Urinary bladder (tissue), 4 donors: Measurements from ENCODE around the gene OBSL1. TPM values are rescaled to one million over a fixed set of nuclear protein-coding genes. Genes with fewer than 3 reads are reported as not detected.
A peak's percentile ranks its signal among the peaks of the same experiment; 100 is the strongest.

ENCODE experiments used
- DNase-seq: peaks from one replicate; pipeline ENCODE4 v3.0.0-alpha.2; 2015; ENCODE audit errors: extremely low spot score
- H3K27ac ChIP-seq: one replicate; pipeline ENCODE4 v1.5.1; 2013; ENCODE audit warnings: low read depth, mild to moderate bottlenecking, moderate library complexity
- H3K36me3 ChIP-seq: one replicate; pipeline ENCODE4 v1.6.1; 2013; ENCODE audit warnings: mild to moderate bottlenecking, moderate library complexity; ENCODE audit not compliant: insufficient read depth
- H3K4me1 ChIP-seq: one replicate; pipeline ENCODE4 v1.6.1; 2013; ENCODE audit warnings: mild to moderate bottlenecking, moderate library complexity; ENCODE audit not compliant: insufficient read depth
- H3K4me3 ChIP-seq: one replicate; pipeline ENCODE4 v1.5.1; 2013; ENCODE audit warnings: low read depth, low read length
- WGBS: extraction: QIAGEN DNeasy Blood & Tissue Kit; methylation state at CpG from one replicate; pipeline ENCODE4 v1.1.7; 2013; 5-methylcytosine and 5-hydroxymethylcytosine counted together
- polyA plus RNA-seq: library from polyadenylated mRNA; stranded (reverse); fragments of 200-250 nt; gene quantifications from one replicate; pipeline ENCODE4 v1.2.3, GENCODE V29; 2013
- total RNA-seq: library from RNA; depleted of rRNA; stranded (reverse); fragments of >200 nt; gene quantifications from one replicate; pipeline ENCODE4 v1.2.3, GENCODE V29; 2014
- donor health status: healthy with polysubstance abuse.
- donor health status: healthy.

OBSL1 gene
- total and polyA plus RNA-seq, 2 donors = 43.5 to 67.9 TPM

GRCh38 chr2:219609149-219609750 lies 37.9 kb upstream of the OBSL1 start:
- Histone ChIP-seq H3K4me3 (no peak overlapping the region), H3K36me3 (peaks cover 6% of the 10 kb centered on the region), H3K27ac (no peak overlapping the region), H3K4me1 (no peaks in the 10 kb centered on the region)
- DNase-seq = no peak
- 80% methylated on average over 13 of the region's 13 CpGs for WGBS

DNA sequence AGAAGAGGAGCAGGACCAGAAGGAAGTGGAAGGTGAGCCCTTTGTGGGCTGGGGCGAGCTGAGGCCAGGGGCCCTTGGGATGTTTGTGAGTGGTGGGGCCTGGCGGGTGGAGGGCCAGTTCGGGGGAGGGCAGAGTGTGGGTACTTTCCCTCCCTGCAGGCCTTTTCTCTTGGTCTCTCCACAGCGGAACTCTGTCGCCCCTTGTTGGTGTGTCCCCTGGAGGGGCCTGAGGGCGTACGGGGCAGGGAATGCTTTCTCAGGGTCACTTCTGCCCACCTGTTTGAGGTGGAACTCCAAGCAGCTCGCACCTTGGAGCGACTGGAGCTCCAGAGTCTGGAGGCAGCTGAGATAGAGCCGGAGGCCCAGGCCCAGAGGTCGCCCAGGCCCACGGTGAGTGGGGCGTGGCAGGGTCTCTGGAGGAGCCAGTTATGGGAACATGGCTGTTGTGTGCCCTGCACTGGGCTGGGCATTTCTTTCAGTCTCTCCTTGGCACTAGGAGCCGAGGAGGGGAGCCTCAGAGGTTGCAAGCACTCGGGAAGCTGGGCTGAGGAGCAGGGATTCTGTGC lies 37.1 kb upstream of the OBSL1 start:
- Histone ChIP-seq H3K36me3 (peaks cover 6% of the 10 kb centered on the region), H3K4me3 (no peak overlapping the region), H3K27ac (no peak overlapping the region), H3K4me1 (no peaks in the 10 kb centered on the region)
- 94% methylated on average over 15 of the region's 15 CpGs for WGBS
- DNase-seq = no peak

GRCh38 chr2:219607931-219608330 lies 36.6 kb upstream of the OBSL1 start:
- H3K4me1 ChIP-seq = no peaks in the 10 kb centered on the region

GRCh38 chr2:219605607-219605954 lies 34.2 kb upstream of the OBSL1 start:
- Histone ChIP-seq H3K4me1 (no peaks in the 10 kb centered on the region), H3K4me3 (no peak overlapping the region), H3K36me3 (peaks cover 6% of the 10 kb centered on the region), H3K27ac (no peak overlapping the region)
- no peak for DNase-seq
- 90% methylated on average over 6 of the region's 6 CpGs for WGBS

More at GRCh38 chr2:219607931-219608330, 36.6 kb upstream of the OBSL1 start:
- Histone ChIP-seq H3K4me3 (no peak overlapping the region), H3K27ac (no peak overlapping the region), H3K36me3 (peaks cover 6% of the 10 kb centered on the region)
- DNase-seq = no peak
- 92% methylated on average over 15 of the region's 15 CpGs for WGBS

- no peak overlapping the region for H3K27ac ChIP-seq
- peaks cover 6% of the 10 kb centered on the region for H3K36me3 ChIP-seq
- no peaks in the 10 kb centered on the region for H3K4me1 ChIP-seq
- no peak overlapping the region for H3K4me3 ChIP-seq
- 88% methylated on average over 5 of the region's 5 CpGs for WGBS
- DNase-seq = no peak
Measured at GRCh38 chr2:219603771-219604170, 32.4 kb upstream of the OBSL1 start.

DNA sequence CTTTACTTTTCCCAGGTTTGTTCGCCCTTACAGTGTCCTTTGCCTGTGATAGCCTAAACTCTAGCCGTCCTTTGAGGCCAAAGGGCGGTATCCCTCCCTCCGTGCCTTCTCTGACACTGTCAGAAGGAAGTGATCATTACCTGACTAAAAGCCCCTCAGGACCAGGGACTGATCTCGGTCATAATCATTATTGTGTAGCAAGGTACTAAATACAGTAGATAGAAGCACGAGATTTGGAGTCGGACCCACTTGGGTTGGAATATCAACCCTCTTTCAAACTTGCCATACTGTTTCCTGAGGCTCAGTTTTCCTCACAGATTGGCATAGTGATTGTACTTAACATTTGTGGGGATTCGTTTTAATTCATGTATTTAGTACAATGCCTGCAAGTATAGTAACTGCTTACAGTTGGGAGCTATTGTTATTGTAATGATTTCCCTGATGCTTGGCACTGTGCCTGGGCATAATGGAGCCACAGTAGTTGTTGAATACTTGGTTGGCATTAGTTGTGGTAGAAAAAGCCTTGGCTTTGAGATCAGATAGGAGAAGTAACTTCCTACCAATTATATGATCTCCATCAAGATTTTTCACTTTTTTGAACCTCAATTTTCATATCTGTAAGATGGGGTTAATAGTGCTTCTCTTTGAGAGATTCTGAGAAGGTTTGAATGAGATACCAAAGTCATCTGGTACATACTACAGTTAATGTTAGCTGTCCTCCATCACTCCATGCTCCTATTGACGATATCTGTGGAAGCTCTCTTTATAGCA lies 27.2 kb upstream of the OBSL1 start:
- H3K36me3 ChIP-seq = no peaks in the 10 kb centered on the region
- no peaks in the 10 kb centered on the region for H3K4me1 ChIP-seq
- 28% methylated on average over 9 of the region's 9 CpGs for WGBS
- DNase-seq = no peak
- peak overlapping the region; percentile 52 for H3K4me3 ChIP-seq
- H3K27ac ChIP-seq = peak overlapping the region; percentile 59

- peak; percentile 95 for DNase-seq
- Histone ChIP-seq H3K4me3 (peak within 1 kb of the TSS; percentile 52), H3K27ac (peak within 1 kb of the TSS; percentile 73), H3K4me1 (no peaks in the 10 kb centered on the region), H3K36me3 (no peaks in the 10 kb centered on the region)
- WGBS = under 1% methylated on average over 57 of the region's 57 CpGs
Measured at GRCh38 chr2:219597552-219598307, 26.4 kb upstream of the OBSL1 start, which contains the start of gene STK11IP. Gene STK11IP (plus strand): TSS chr2:219597857. CDS start chr2:219598120, 263 bp downstream.

DNA sequence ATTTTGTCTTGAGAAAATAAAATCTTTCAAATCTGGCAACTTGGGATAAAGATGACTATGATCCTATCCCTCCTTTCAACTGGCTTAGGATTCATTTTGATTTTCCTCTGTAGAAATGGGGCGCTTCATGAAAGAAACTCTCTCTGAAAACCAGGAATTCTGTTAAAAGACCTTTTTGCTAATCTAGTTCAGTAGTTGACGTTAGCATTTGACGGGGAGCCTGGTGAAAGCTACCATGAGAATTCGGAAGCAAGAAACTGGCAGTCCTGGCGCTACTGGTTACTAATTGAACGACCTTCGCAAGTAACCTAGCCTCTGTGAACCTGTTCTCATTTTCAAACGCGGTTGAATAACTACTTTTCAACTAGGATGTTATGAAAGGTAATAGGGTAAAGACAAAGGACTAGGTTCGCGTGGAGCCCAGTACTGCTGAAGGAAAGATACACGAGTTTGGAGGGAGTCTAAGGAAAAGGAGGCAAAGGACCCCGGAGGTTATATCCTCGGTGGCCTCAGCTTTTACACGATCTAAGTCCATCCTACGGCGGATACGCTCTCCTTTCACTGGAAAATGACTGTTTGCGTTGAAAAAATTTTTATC lies 25.7 kb upstream of the OBSL1 start:
- Histone ChIP-seq H3K4me3 (peak overlapping the region; percentile 52), H3K4me1 (no peaks in the 10 kb centered on the region), H3K36me3 (no peaks in the 10 kb centered on the region), H3K27ac (peak overlapping the region; percentile 73)
- WGBS = 8% methylated on average over 19 of the region's 19 CpGs
- DNase-seq = no peak

DNA sequence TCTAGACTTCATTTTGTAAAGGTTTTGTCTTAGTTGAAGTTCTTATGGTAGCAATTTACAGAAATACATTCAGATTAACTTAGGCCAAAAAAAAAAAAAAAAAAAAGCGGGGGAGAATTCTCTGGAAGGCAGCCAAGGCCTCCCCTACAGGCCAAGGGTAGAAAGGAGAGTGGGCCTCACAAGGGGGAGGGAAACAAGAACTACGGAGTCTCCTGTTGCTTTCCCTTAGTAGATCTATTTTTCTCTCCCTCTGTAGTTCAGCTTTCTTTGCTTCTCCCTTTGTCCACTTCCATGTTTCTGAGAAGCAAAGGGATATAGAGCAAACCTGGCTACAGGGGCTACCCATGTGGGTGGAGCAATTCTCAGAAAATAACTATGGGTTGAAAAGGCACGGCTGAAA lies 23.9 kb upstream of the OBSL1 start:
- Histone ChIP-seq H3K27ac (no peak overlapping the region), H3K4me3 (no peak overlapping the region), H3K36me3 (no peaks in the 10 kb centered on the region), H3K4me1 (no peaks in the 10 kb centered on the region)
- no peak for DNase-seq
- 32% methylated on average over 3 of the region's 3 CpGs for WGBS

- no peaks in the 10 kb centered on the region for H3K4me1 ChIP-seq
Measured at GRCh38 chr2:219593154-219593553, 21.8 kb upstream of the OBSL1 start.

DNA sequence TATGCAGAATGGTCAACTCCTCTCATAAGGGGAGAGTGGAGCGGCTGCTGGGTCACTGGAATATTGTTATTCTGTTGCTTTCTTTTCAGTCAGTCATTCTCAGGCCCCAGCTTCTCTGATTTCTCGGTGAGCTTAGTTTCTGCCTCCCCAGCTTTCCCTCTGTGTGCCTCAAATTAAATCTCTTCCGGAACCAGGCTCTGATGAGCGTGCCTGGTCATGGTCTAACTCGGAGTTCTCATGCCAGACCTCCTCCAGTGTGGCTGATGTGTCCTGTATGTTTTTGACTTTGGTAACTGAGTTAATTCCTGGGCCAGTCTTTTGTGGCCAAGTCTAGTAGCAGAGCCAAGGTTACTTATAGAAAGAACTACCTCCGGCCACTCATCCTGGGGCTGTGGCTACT lies 21.4 kb upstream of the OBSL1 start:
- H3K27ac ChIP-seq = no peak overlapping the region
- no peaks in the 10 kb centered on the region for H3K4me1 ChIP-seq
- H3K36me3 ChIP-seq = no peaks in the 10 kb centered on the region
- H3K4me3 ChIP-seq = no peak overlapping the region
- WGBS = 55% methylated on average over 6 of the region's 6 CpGs
- no peak for DNase-seq

More at GRCh38 chr2:219593154-219593553, 21.8 kb upstream of the OBSL1 start:
- Histone ChIP-seq H3K36me3 (no peaks in the 10 kb centered on the region), H3K4me3 (no peak overlapping the region), H3K27ac (no peak overlapping the region)
- WGBS = 87% methylated on average over 2 of the region's 2 CpGs
- no peak for DNase-seq

- Histone ChIP-seq H3K4me1 (no peaks in the 10 kb centered on the region), H3K27ac (no peak overlapping the region), H3K36me3 (no peaks in the 10 kb centered on the region), H3K4me3 (no peak overlapping the region)
- no peak for DNase-seq
- WGBS = 96% methylated on average over 4 of the region's 4 CpGs
Measured at GRCh38 chr2:219591091-219591490, 19.8 kb upstream of the OBSL1 start.

- no peak overlapping the region for H3K27ac ChIP-seq
- no peaks in the 10 kb centered on the region for H3K4me1 ChIP-seq
- no peak for DNase-seq
- WGBS = 76% methylated on average over 2 of the region's 2 CpGs
- no peak overlapping the region for H3K4me3 ChIP-seq
- no peaks in the 10 kb centered on the region for H3K36me3 ChIP-seq
Measured at GRCh38 chr2:219581346-219581745, 10.0 kb upstream of the OBSL1 start.
